IMR-90 (cell line): ENCODE data around the gene PDZD2. TPM values are rescaled to one million over a fixed set of nuclear protein-coding genes. Genes with fewer than 3 reads are reported as not detected.

ENCODE experiments used
- ATAC-seq: fragments of 200-7000 bp; cut with Tn5 transposase; 2 replicates; pipeline ENCODE4 v1.9.1; 2020; ENCODE audit warnings: low read depth, mild to moderate bottlenecking, moderate library complexity
- BruUV-seq: library from RNA; stranded (reverse); fragments of 400-500 nt; replicated peaks from 2 replicates; lab custom pipeline; 2021; lab: Mats Ljungman, UMichigan
- CTCF ChIA-PET: fragments of 300-600 bp; formaldehyde crosslinking; extraction: SDS; loops from one replicate; lab custom pipeline; 2021; ENCODE audit warnings: antibody characterized with exemption; lab: Yijun Ruan, JAX
- POLR2A ChIA-PET: fragments of 300-600 bp; sonication (Branson Sonifier 250); formaldehyde crosslinking; loops from one replicate; lab custom pipeline; 2022; ENCODE audit warnings: antibody characterized with exemption; ENCODE audit not compliant: unreplicated experiment; lab: Charles Lee
- DNase-seq: peaks from one replicate; pipeline ENCODE4 v3.0.0; 2013
- H2AFZ ChIP-seq: replicated peaks from 2 replicates; pipeline ENCODE3; 2013; ENCODE audit warnings: low read length, mild to moderate bottlenecking; ENCODE audit not compliant: poor library complexity
- H2AK5ac ChIP-seq: 2 replicates; pipeline ENCODE4 v1.6.1; 2013; ENCODE audit warnings: low read depth, low read length, inconsistent platforms
- H2AK9ac ChIP-seq: replicated peaks from 2 replicates; pipeline ENCODE3; 2013; ENCODE audit warnings: mild to moderate bottlenecking, low read depth, low read length, moderate library complexity; ENCODE audit not compliant: poor library complexity
- H2BK120ac ChIP-seq: 2 replicates; pipeline ENCODE4 v1.6.1; 2013; ENCODE audit warnings: low read depth, low read length, inconsistent platforms
- H2BK15ac ChIP-seq: 3 replicates; pipeline ENCODE4 v1.6.1; 2013; ENCODE audit warnings: low read depth, low read length, inconsistent platforms
- H2BK20ac ChIP-seq: 2 replicates; pipeline ENCODE4 v1.6.1; 2013; ENCODE audit warnings: low read depth, mild to moderate bottlenecking, inconsistent platforms, low read length, moderate library complexity
- H2BK5ac ChIP-seq: 2 replicates; pipeline ENCODE4 v1.6.1; 2013; ENCODE audit warnings: mild to moderate bottlenecking, low read depth, low read length, inconsistent platforms; ENCODE audit not compliant: poor library complexity, severe bottlenecking
- H3K14ac ChIP-seq: replicated peaks from 2 replicates; pipeline ENCODE4 v1.6.1; 2013; ENCODE audit warnings: low read depth, low read length, inconsistent platforms
- H3K18ac ChIP-seq: 2 replicates; pipeline ENCODE4 v1.6.1; 2013; ENCODE audit warnings: low read depth, low read length, control low read depth
- H3K23ac ChIP-seq: 2 replicates; pipeline ENCODE4 v1.6.1; 2013; ENCODE audit warnings: low read depth, low read length, inconsistent platforms
- H3K27ac ChIP-seq: 2 replicates; pipeline ENCODE4 v1.5.1; 2013; ENCODE audit warnings: mild to moderate bottlenecking, control low read depth, low read length; ENCODE audit not compliant: insufficient read depth
- H3K27me3 ChIP-seq: 2 replicates; pipeline ENCODE4 v1.6.1; 2013; ENCODE audit warnings: low read length; ENCODE audit not compliant: control insufficient read depth, insufficient read depth
- H3K36me3 ChIP-seq: 2 replicates; pipeline ENCODE4 v1.6.1; 2013; ENCODE audit warnings: low read length, mixed read lengths; ENCODE audit not compliant: control insufficient read depth, insufficient read depth
- H3K4ac ChIP-seq: 2 replicates; pipeline ENCODE4 v1.6.1; 2013; ENCODE audit warnings: low read depth, low read length, inconsistent platforms
- H3K4me1 ChIP-seq: 2 replicates; pipeline ENCODE4 v1.6.1; 2013; ENCODE audit warnings: low read length, mixed read lengths; ENCODE audit not compliant: control insufficient read depth, insufficient read depth
- H3K4me2 ChIP-seq: 2 replicates; pipeline ENCODE4 v1.6.1; 2013; ENCODE audit warnings: low read depth, mild to moderate bottlenecking, control low read depth, low read length, moderate library complexity
- H3K4me3 ChIP-seq: 2 replicates; pipeline ENCODE4 v1.5.1; 2013; ENCODE audit warnings: low read depth, mild to moderate bottlenecking, control low read depth, low read length, moderate library complexity; ENCODE audit not compliant: insufficient read depth
- H3K56ac ChIP-seq: 2 replicates; pipeline ENCODE4 v1.6.1; 2013; ENCODE audit warnings: low read length, inconsistent platforms; ENCODE audit not compliant: insufficient read depth; ENCODE audit errors: extremely low read depth
- H3K79me1 ChIP-seq, 2 experiments: 2 replicates each; pipeline ENCODE4 v1.6.1; 2013; ENCODE audit warnings: low read length in 2 of 2, inconsistent platforms in 1 of 2, low read depth in 1 of 2
- H3K9ac ChIP-seq: 2 replicates; pipeline ENCODE4 v1.6.1; 2013; ENCODE audit warnings: low read depth, low read length, control low read depth
- H3K9me1 ChIP-seq: 2 replicates; pipeline ENCODE4 v1.6.1; 2013; ENCODE audit warnings: low read length, inconsistent platforms; ENCODE audit not compliant: insufficient read depth
- H3K9me3 ChIP-seq: 2 replicates; pipeline ENCODE4 v1.6.1; 2013; ENCODE audit warnings: low read length; ENCODE audit not compliant: control insufficient read depth, insufficient read depth
- H4K20me1 ChIP-seq: 2 replicates; pipeline ENCODE4 v1.6.1; 2013; ENCODE audit warnings: low read length, inconsistent platforms; ENCODE audit not compliant: insufficient read depth
- H4K5ac ChIP-seq: 2 replicates; pipeline ENCODE4 v1.6.1; 2013; ENCODE audit warnings: mild to moderate bottlenecking, low read depth, low read length, control low read depth
- H4K8ac ChIP-seq, 2 experiments: 2 replicates each; pipeline ENCODE4 v1.6.1; 2013; ENCODE audit warnings: low read depth in 2 of 2, low read length in 2 of 2, control low read depth in 1 of 2, inconsistent platforms in 1 of 2
- H4K91ac ChIP-seq: 2 replicates; pipeline ENCODE4 v1.6.1; 2013; ENCODE audit warnings: low read depth, low read length, inconsistent platforms; ENCODE audit not compliant: insufficient read depth
- BHLHE40 ChIP-seq: fragments of 150-350 bp; IDR thresholded peaks from 2 replicates; pipeline ENCODE4 v1.6.1; 2016; ENCODE audit warnings: mild to moderate bottlenecking, low read depth, low read length
- CEBPB ChIP-seq: IDR thresholded peaks from 2 replicates; pipeline ENCODE4 v1.6.1; 2012; ENCODE audit warnings: low read depth, low read length, improper control_type of control experiment
- CHD1 ChIP-seq: IDR thresholded peaks from 2 replicates; pipeline ENCODE4 v1.6.1; 2012; ENCODE audit warnings: low read depth, low read length, improper control_type of control experiment
- CTCF ChIP-seq: conservative IDR thresholded peaks from 2 replicates; pipeline ENCODE4 v1.5.1; 2012; ENCODE audit warnings: mild to moderate bottlenecking, low read depth, low read length, improper control_type of control experiment
- FOS ChIP-seq: fragments of 150-350 bp; IDR thresholded peaks from 2 replicates; pipeline ENCODE4 v1.6.1; 2016; ENCODE audit warnings: low read depth, low read length
- MXI1 ChIP-seq: IDR thresholded peaks from 2 replicates; pipeline ENCODE4 v1.6.1; 2012; ENCODE audit warnings: low read depth, mild to moderate bottlenecking, low read length, moderate library complexity, borderline replicate concordance
- NFE2L2 ChIP-seq: fragments of 150-350 bp; IDR thresholded peaks from 2 replicates; pipeline ENCODE4 v1.6.1; 2016; ENCODE audit warnings: low read depth, mild to moderate bottlenecking, low read length
- POLR2A ChIP-seq: IDR thresholded peaks from 2 replicates; pipeline ENCODE4 v1.6.1; 2012; ENCODE audit warnings: mild to moderate bottlenecking, low read depth, low read length
- RCOR1 ChIP-seq: IDR thresholded peaks from 2 replicates; pipeline ENCODE4 v1.6.1; 2012; ENCODE audit warnings: mild to moderate bottlenecking, low read length, improper control_type of control experiment; ENCODE audit not compliant: insufficient replicate concordance
- RFX5 ChIP-seq: IDR thresholded peaks from 2 replicates; pipeline ENCODE4 v1.8.0; 2012; ENCODE audit warnings: low read depth, mild to moderate bottlenecking, low read length, moderate library complexity
- SMC3 ChIP-seq: fragments of 150-350 bp; IDR thresholded peaks from 2 replicates; pipeline ENCODE4 v1.6.1; 2016; ENCODE audit warnings: low read depth, mild to moderate bottlenecking, antibody characterized with exemption, low read length, moderate library complexity
- USF2 ChIP-seq: fragments of 150-350 bp; IDR thresholded peaks from 2 replicates; pipeline ENCODE4 v1.6.1; 2017; ENCODE audit warnings: mild to moderate bottlenecking, antibody characterized with exemption, low read length, low read depth
- WGBS, 2 experiments: methylation state at CpG; one replicate each; pipeline versions ENCODE4 v1.1.5 to v1.1.7; 2013; ENCODE audit warnings: missing lambda C conversion rate in 2 of 2; ENCODE audit not compliant: insufficient read length in 1 of 2; ENCODE audit errors: extremely low coverage in 2 of 2; 5-methylcytosine and 5-hydroxymethylcytosine counted together
- dilution Hi-C: fragments of 300-500 bp; cut with HindIII; formaldehyde crosslinking; loops from one replicate; pipeline ENCODE4 v1.14.3; 2018; ENCODE audit warnings: low sequenced_read_pairs; ENCODE audit not compliant: unreplicated experiment
- in situ Hi-C: fragments of 300-500 bp; cut with MboI; formaldehyde crosslinking; loops from 3 replicates; pipeline ENCODE4 v1.14.3; 2019; ENCODE audit warnings: low sequenced_read_pairs, inconsistent platforms, mixed read lengths
- intact Hi-C: fragments of 100-400 bp; cut with micrococcal nuclease; formaldehyde crosslinking; loops from 2 replicates; pipeline ENCODE4 v1.10.0; 2022
- polyA plus RNA-seq, 3 experiments: library from polyadenylated mRNA; depleted of rRNA; stranded (reverse); fragments of >200 nt; gene quantifications; 2 replicates each; pipeline ENCODE4 v1.2.3, GENCODE V29; 2012; ENCODE audit warnings: low replicate concordance in 1 of 3
- total RNA-seq: library from RNA; depleted of rRNA; stranded (reverse); fragments of >200 nt; gene quantifications from 2 replicates; pipeline ENCODE4 v1.2.3, GENCODE V29; 2012
- TF ChIP-seq, protein P1 (sequence below): fragments of 150-350 bp; IDR thresholded peaks from 2 replicates; pipeline ENCODE4 v1.6.1; 2016; ENCODE audit warnings: low read depth, mild to moderate bottlenecking, low read length, moderate library complexity, borderline replicate concordance

The PDZD2 gene
- total and polyA plus RNA-seq, 2 of the 4 experiments (the other 2 are of a cell fraction): under 0.01 to 0.02 TPM

DNA sequence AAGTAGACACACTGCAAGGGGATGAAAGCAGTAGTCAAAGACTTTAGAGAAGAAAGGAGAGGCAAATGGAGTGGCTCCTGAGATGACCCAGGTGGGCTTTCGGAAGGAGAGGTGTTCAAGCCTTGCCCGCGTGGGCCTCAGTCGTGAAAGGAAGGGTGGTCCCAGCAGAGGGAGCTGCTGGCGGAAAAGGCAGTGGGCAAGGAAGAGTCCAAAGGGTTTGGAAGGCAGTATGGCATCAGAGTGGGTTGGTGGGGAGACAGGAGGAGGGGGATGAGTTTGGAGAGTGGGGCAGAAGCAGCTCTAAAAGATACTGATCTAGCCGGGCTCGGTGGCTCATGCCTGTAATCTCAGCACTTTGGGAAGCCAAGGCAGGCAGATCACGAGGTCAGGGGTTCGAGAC is 369.8 kb downstream of the PDZD2 start:
- in situ Hi-C loops: no loop called here
- intact Hi-C loops: no loop called here
- Histone ChIP-seq H3K27ac (no peak overlapping the region), H3K9me1 (no peaks in the 10 kb centered on the region), H4K5ac (no peak overlapping the region), H2AK5ac (no peak overlapping the region), H2BK120ac (no peak overlapping the region), H4K91ac (no peak overlapping the region), H2AK9ac (no peak overlapping the region), H3K23ac (no peak overlapping the region), H3K9me3 (no peaks in the 10 kb centered on the region), H3K27me3 (peaks cover 20% of the 10 kb centered on the region), H3K9ac (no peak overlapping the region), H3K79me1 (no peaks in the 10 kb centered on the region), H3K4me3 (no peak overlapping the region), H2BK5ac (no peak overlapping the region), H2BK20ac (no peak overlapping the region), H3K36me3 (no peaks in the 10 kb centered on the region), H4K20me1 (no peaks in the 10 kb centered on the region), H3K56ac (no peak overlapping the region), H2AFZ (no peak overlapping the region), H3K18ac (no peak overlapping the region), H3K4ac (no peak overlapping the region), H4K8ac (no peak overlapping the region), H3K4me2 (no peak overlapping the region), H3K4me1 (no peaks in the 10 kb centered on the region), H2BK15ac (no peak overlapping the region), H3K14ac (no peak overlapping the region)
- ATAC-seq: no peak
- no TSS peak for BruUV-seq
- TF ChIP-seq BHLHE40 (no peak), FOS (no peak), CHD1 (no peak), CEBPB (no peak), POLR2A (no peak), RFX5 (no peak), USF2 (no peak), MXI1 (no peak), RCOR1 (no peak), NFE2L2 (no peak), SMC3 (no peak), CTCF (no peak)
- TF ChIP-seq, protein P1, sequence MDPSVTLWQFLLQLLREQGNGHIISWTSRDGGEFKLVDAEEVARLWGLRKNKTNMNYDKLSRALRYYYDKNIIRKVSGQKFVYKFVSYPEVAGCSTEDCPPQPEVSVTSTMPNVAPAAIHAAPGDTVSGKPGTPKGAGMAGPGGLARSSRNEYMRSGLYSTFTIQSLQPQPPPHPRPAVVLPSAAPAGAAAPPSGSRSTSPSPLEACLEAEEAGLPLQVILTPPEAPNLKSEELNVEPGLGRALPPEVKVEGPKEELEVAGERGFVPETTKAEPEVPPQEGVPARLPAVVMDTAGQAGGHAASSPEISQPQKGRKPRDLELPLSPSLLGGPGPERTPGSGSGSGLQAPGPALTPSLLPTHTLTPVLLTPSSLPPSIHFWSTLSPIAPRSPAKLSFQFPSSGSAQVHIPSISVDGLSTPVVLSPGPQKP: no peak
- ChIA-PET POLR2A (no interaction called here), CTCF (no interaction called here)
- dilution Hi-C loops: no loop called here
- 80% methylated on average over 3 of the region's 9 CpGs; no CpG with 5 or more reads in 1 of the 2 experiments for WGBS, 2 experiments
- no peak for DNase-seq
